GM10266 (cell line): ENCODE data around the gene SLC35F4.
A peak's percentile ranks its signal among the peaks of the same experiment; 100 is the strongest.
"Not testable (repeated sequence)": the region's sequence is repeated elsewhere in the genome, so short reads cannot be mapped to it uniquely, and the experiment has no call there.

ENCODE experiments used
- DNase-seq: peaks from one replicate; pipeline ENCODE4 v3.0.0; 2012; ENCODE audit errors: extremely low spot score
- CTCF ChIP-seq: IDR thresholded peaks from 2 replicates; pipeline ENCODE4 v1.5.1; 2012; ENCODE audit warnings: mild to moderate bottlenecking, low read depth; ENCODE audit not compliant: control insufficient read depth, insufficient read depth; ENCODE audit errors: missing control alignments

Gene SLC35F4

GRCh38 chr14:57709909-57710308, 156.0 kb downstream of the SLC35F4 start:
- DNase-seq: no peak
- no peak for TF ChIP-seq CTCF

- DNase-seq: not testable (repeated sequence)
Measured at GRCh38 chr14:57709086-57709485, 156.8 kb downstream of the SLC35F4 start.

GRCh38 chr14:57707219-57707618, 158.7 kb downstream of the SLC35F4 start:
- no peak for TF ChIP-seq CTCF
- no peak for DNase-seq

GRCh38 chr14:57704763-57705162, 161.1 kb downstream of the SLC35F4 start:
- DNase-seq: no peak
- TF ChIP-seq CTCF: no peak

- no peak for TF ChIP-seq CTCF
- no peak for DNase-seq
Measured at GRCh38 chr14:57699947-57700346, 165.9 kb downstream of the SLC35F4 start.

GRCh38 chr14:57692671-57693070, 173.2 kb downstream of the SLC35F4 start:
- DNase-seq: peak; percentile 6
- TF ChIP-seq CTCF: peak; percentile 29

GRCh38 chr14:57687416-57687815, 178.5 kb downstream of the SLC35F4 start:
- TF ChIP-seq CTCF: no peak

GRCh38 chr14:57686304-57686703, 179.6 kb downstream of the SLC35F4 start:
- TF ChIP-seq CTCF: no peak
- DNase-seq: no peak

More at GRCh38 chr14:57687416-57687815, 178.5 kb downstream of the SLC35F4 start:
- DNase-seq: no peak
